K562 (cell line): ENCODE measurements around the gene TM4SF18. TPM values are rescaled to one million over a fixed set of nuclear protein-coding genes. Genes with fewer than 3 reads are reported as not detected.
A peak's percentile ranks its signal among the peaks of the same experiment; 100 is the strongest.

Experiments used
- ATAC-seq: fragments of 200-7000 bp; cut with Tn5 transposase; 3 replicates; pipeline ENCODE4 v1.9.1; 2020; ENCODE audit warnings: moderate library complexity
- BruUV-seq: library from RNA; stranded (reverse); fragments of 400-500 nt; replicated peaks from 2 replicates; lab custom pipeline; 2021; lab: Mats Ljungman, UMichigan
- CTCF ChIA-PET: fragments of 300-600 bp; formaldehyde crosslinking; extraction: SDS; loops from one replicate; lab custom pipeline; 2021; ENCODE audit warnings: low intra/inter-chr PET ratio; lab: Yijun Ruan, JAX
- POLR2A ChIA-PET: fragments of 300-600, 350-650 bp; sonication (Branson Sonifier 250); formaldehyde crosslinking; extraction: SDS; loops from one replicate; lab custom pipeline; 2021; ENCODE audit warnings: antibody characterized with exemption, inconsistent platforms; lab: Yijun Ruan, JAX
- DNase-seq, 4 experiments: peaks; one replicate each; pipeline versions ENCODE4 v3.0.0 to v3.0.0-alpha.2; 2011 to 2018; ENCODE audit warnings: low spot score in 3 of 4, mixed read lengths in 3 of 4; ENCODE audit errors: extremely low read depth in 1 of 4
- FAIRE-seq: peaks from 2 replicates; lab custom pipeline; 2011; peaks lifted over from hg19 to GRCh38; lab: Jason Lieb, UNC
- H2AFZ ChIP-seq: 2 replicates; pipeline ENCODE4 v1.6.0; 2011; ENCODE audit warnings: low read depth, low read length, control low read depth, inconsistent platforms
- H3K27ac ChIP-seq: fragments of 200-600 bp; 3 replicates; pipeline ENCODE4 v1.8.0; 2011; ENCODE audit warnings: low read depth, mild to moderate bottlenecking, control low read depth, inconsistent platforms, low read length, moderate library complexity, mixed read lengths; ENCODE audit errors: extremely low read depth
- H3K27me3 ChIP-seq, 2 experiments: fragments of 300-600 bp in 1 of 2; 2 replicates in 1 of 2; 3 replicates in 1 of 2; pipeline versions ENCODE4 v1.6.0 to v1.8.0; 2011; ENCODE audit warnings: inconsistent platforms in 2 of 2, low read length in 2 of 2, mild to moderate bottlenecking in 1 of 2, mixed read lengths in 1 of 2, moderate library complexity in 1 of 2; ENCODE audit not compliant: control insufficient read depth in 2 of 2, insufficient read depth in 2 of 2
- H3K36me3 ChIP-seq: fragments of 300-600 bp; 3 replicates; pipeline ENCODE4 v1.8.0; 2011; ENCODE audit warnings: mild to moderate bottlenecking, low read length, inconsistent platforms; ENCODE audit not compliant: control insufficient read depth, insufficient read depth
- H3K4me1 ChIP-seq, 2 experiments: fragments of 200-600 bp in 1 of 2; replicated peaks in 1 of 2; 2 replicates in 1 of 2; 3 replicates in 1 of 2; pipeline versions ENCODE4 v1.5.1 to v1.8.0; 2011; ENCODE audit warnings: inconsistent platforms in 2 of 2, low read length in 2 of 2, mild to moderate bottlenecking in 1 of 2, mixed read lengths in 1 of 2, moderate library complexity in 1 of 2; ENCODE audit not compliant: control insufficient read depth in 2 of 2, insufficient read depth in 2 of 2
- H3K4me2 ChIP-seq: 2 replicates; pipeline ENCODE4 v1.6.1; 2011; ENCODE audit warnings: low read length, control low read depth, inconsistent platforms, mixed read lengths; ENCODE audit not compliant: insufficient read depth
- H3K4me3 ChIP-seq: fragments of 200-600 bp; sonication (generic), shearing (Covaris generic); 2 replicates; pipeline ENCODE4 v1.5.1; 2016; ENCODE audit warnings: control low read depth, inconsistent platforms
- H3K79me2 ChIP-seq: fragments of 200-600 bp; 3 replicates; pipeline ENCODE4 v1.8.0; 2011; ENCODE audit warnings: low read length, inconsistent platforms; ENCODE audit not compliant: control insufficient read depth, insufficient read depth
- H3K9ac ChIP-seq, 2 experiments: 2 replicates each; pipeline versions ENCODE4 v1.6.0 to v1.6.1; 2011; ENCODE audit warnings: low read depth in 2 of 2, low read length in 2 of 2, control low read depth in 1 of 2, inconsistent platforms in 1 of 2, mild to moderate bottlenecking in 1 of 2, mixed read lengths in 1 of 2; ENCODE audit not compliant: insufficient read depth in 1 of 2
- H3K9me1 ChIP-seq: one replicate; pipeline ENCODE4 v1.6.0; 2011; ENCODE audit warnings: inconsistent platforms, mild to moderate bottlenecking, low read length, moderate library complexity; ENCODE audit not compliant: control insufficient read depth, insufficient read depth
- H3K9me3 ChIP-seq: replicated peaks from 2 replicates; pipeline ENCODE4 v1.5.1; 2011; ENCODE audit warnings: low read depth, low read length, inconsistent platforms; ENCODE audit not compliant: control insufficient read depth, insufficient read depth
- H4K20me1 ChIP-seq: replicated peaks from 2 replicates; pipeline ENCODE4 v1.6.1; 2011; ENCODE audit warnings: low read length, inconsistent platforms, mixed read lengths; ENCODE audit not compliant: control insufficient read depth, insufficient read depth
- BHLHE40 ChIP-seq: IDR thresholded peaks from 2 replicates; pipeline ENCODE4 v1.6.1; 2011; ENCODE audit warnings: low read length, improper control_type of control experiment
- HES1 ChIP-seq: fragments of 450-650 bp; IDR thresholded peaks from 2 replicates; pipeline ENCODE4 v1.6.1; 2016; ENCODE audit warnings: low read depth, mild to moderate bottlenecking, moderate library complexity
- KAT2B ChIP-seq: IDR thresholded peaks from one replicate; pipeline ENCODE4 v1.6.1; 2012; ENCODE audit warnings: low read depth, mild to moderate bottlenecking, control low read depth, inconsistent platforms, low read length, moderate library complexity
- KLF16 ChIP-seq: IDR thresholded peaks from 2 replicates; pipeline ENCODE4 v1.6.1; 2016; ENCODE audit warnings: antibody characterized with exemption
- OTX1 ChIP-seq: fragments of 450-650 bp; formaldehyde crosslinking; IDR thresholded peaks from 2 replicates; pipeline ENCODE4 v1.4.0; 2022; ENCODE audit warnings: mild to moderate bottlenecking
- PYGO2 ChIP-seq: fragments of 450-650 bp; IDR thresholded peaks from 2 replicates; pipeline ENCODE4 v1.6.1; 2016; ENCODE audit warnings: mild to moderate bottlenecking, missing genetic modification characterization, moderate library complexity, missing compliant biosample characterization
- SREBF1 ChIP-seq: fragments of 150-350 bp; IDR thresholded peaks from 2 replicates; pipeline ENCODE4 v1.6.1; 2014; ENCODE audit warnings: antibody characterized with exemption, low read depth, low read length, borderline replicate concordance
- THAP7 ChIP-seq: fragments of 250-450 bp; sonication (Bioruptor Pico); IDR thresholded peaks from 2 replicates; pipeline ENCODE4 v1.5.0; 2021
- XRCC3 ChIP-seq: fragments of 450-650 bp; IDR thresholded peaks from 2 replicates; pipeline ENCODE4 v1.6.1; 2017; ENCODE audit warnings: mild to moderate bottlenecking, moderate library complexity
- ZMIZ1 ChIP-seq, 2 experiments: fragments of 150-350 bp in 1 of 2; IDR thresholded peaks; 2 replicates each; pipeline ENCODE4 v1.6.1; 2012 to 2016; ENCODE audit warnings: low read depth in 2 of 2, low read length in 2 of 2, mild to moderate bottlenecking in 1 of 2, moderate library complexity in 1 of 2
- ZNF395 ChIP-seq: fragments of 200-800 bp; sonication (Bioruptor generic); IDR thresholded peaks from 2 replicates; pipeline ENCODE4 v1.6.1; 2017; ENCODE audit warnings: missing genetic modification characterization, missing compliant biosample characterization
- ZNF449 ChIP-seq: fragments of 250-450 bp; sonication (Bioruptor Pico); IDR thresholded peaks from 2 replicates; pipeline ENCODE4 v1.8.0; 2022; ENCODE audit warnings: moderate library complexity, mild to moderate bottlenecking, inconsistent platforms
- ZNF696 ChIP-seq: fragments of 250-450 bp; sonication (Bioruptor Pico); conservative IDR thresholded peaks from 2 replicates; pipeline ENCODE4 v1.4.0; 2020; ENCODE audit warnings: mild to moderate bottlenecking, moderate library complexity
- ZNF785 ChIP-seq: fragments of 250-450 bp; sonication (Bioruptor Pico); IDR thresholded peaks from 2 replicates; pipeline ENCODE4 v1.4.0; 2020; ENCODE audit warnings: mild to moderate bottlenecking
- WGBS: fragments of 100-300 bp; shearing (Covaris generic); methylation state at CpG from one replicate; pipeline ENCODE4 v1.1.6; 2016; ENCODE audit warnings: low coverage, mixed read lengths; ENCODE audit not compliant: insufficient coverage; ENCODE audit errors: missing lambda C conversion rate; 5-methylcytosine and 5-hydroxymethylcytosine counted together
- in situ Hi-C: fragments of 300-500 bp; cut with MboI; formaldehyde crosslinking; loops from 4 replicates; pipeline ENCODE4 v1.15.0; 2018; ENCODE audit warnings: inconsistent platforms, mixed read lengths
- intact Hi-C: fragments of 100-400 bp; cut with micrococcal nuclease; formaldehyde crosslinking; loops from 2 replicates; pipeline ENCODE4 v1.14.2; 2022
- polyA plus RNA-seq, 8 experiments: library from polyadenylated mRNA; depleted of rRNA in 4 of 8; stranded (reverse) in 5 of 8; unstranded in 3 of 8; fragments of >200 nt; fragmentation: Nextera tagmentation in 2 of 8; fragmentation: Illumina TruSeq in 1 of 8; extraction: Ambion mirVana in 2 of 8; extraction: Trizol in 1 of 8; gene quantifications; 2 replicates each; pipeline versions ENCODE4 v1.2.1 to v1.2.3, GENCODE V29; 2011 to 2014; ENCODE audit warnings: inconsistent platforms in 1 of 8, missing spikeins in 1 of 8
- total RNA-seq, 7 experiments: library from RNA; depleted of rRNA in 6 of 7; stranded (reverse); fragments of >200 nt in 6 of 7; fragmentation: Illumina TruSeq in 2 of 7; extraction: Trizol in 2 of 7; gene quantifications; 2 replicates each; pipeline versions ENCODE4 v1.2.1 to v1.2.3, GENCODE V29; 2011 to 2021; ENCODE audit warnings: low replicate concordance in 1 of 7

Gene TM4SF18
- total and polyA plus RNA-seq, 9 of the 15 experiments (the other 6 are each of a cell fraction or from before 2014, with no cell fraction given), result not detected

- H3K36me3 ChIP-seq, result no peaks in the 10 kb centered on the region
- H2AFZ ChIP-seq, result no peak overlapping the region
- H3K27me3 ChIP-seq, result peaks cover 0 to 3% of the 10 kb centered on the region in 2 experiments; a peak in 1 of 5 replicates
- CTCF ChIA-PET, result interaction anchor here (0.6 to 1.3 kb wide), 2 partner anchors 10 to 159 kb away, joined by 3 read pairs; no protein-coding TSS in a partner anchor
- intact Hi-C loops, result no loop called here
- no peak overlapping the region for H3K9ac ChIP-seq
- H3K9me3 ChIP-seq, result no peaks in the 10 kb centered on the region
- no peaks in the 10 kb centered on the region for H3K79me2 ChIP-seq
- in situ Hi-C loops, result no loop called here
- 0% methylated on average over 2 of the region's 2 CpGs for WGBS
- no peaks in the 10 kb centered on the region for H3K9me1 ChIP-seq
- DNase-seq (no peak), ATAC-seq (no peak), FAIRE-seq (peak; percentile 19)
- no TSS peak for BruUV-seq
- no peak overlapping the region for H3K27ac ChIP-seq
- no peaks in the 10 kb centered on the region for H4K20me1 ChIP-seq
- H3K4me2 ChIP-seq, result no peak overlapping the region
- H3K4me3 ChIP-seq, result no peak overlapping the region
- POLR2A ChIA-PET, result no interaction called here
- H3K4me1 ChIP-seq, result peaks cover 0 to 3% of the 10 kb centered on the region in 2 experiments; a peak in 2 of 5 replicates
- no peak for TF ChIP-seq PYGO2
- TF ChIP-seq BHLHE40, result no peak
- no peak for TF ChIP-seq ZNF696 (CRISPR knock-in tag)
- no peak for TF ChIP-seq ZMIZ1 (IDR thresholded peaks at IDR 0.05; ENCODE audit: low read depth in 2 of 2, low read length in 2 of 2)
- no peak for TF ChIP-seq HES1
- TF ChIP-seq THAP7 (CRISPR knock-in tag), result no peak
- TF ChIP-seq KAT2B, result no peak
- TF ChIP-seq XRCC3, result no peak
- no peak for TF ChIP-seq ZNF395
- no peak for TF ChIP-seq SREBF1
- no peak for TF ChIP-seq ZNF449 (CRISPR knock-in tag)
- no peak for TF ChIP-seq OTX1 (CRISPR knock-in tag)
- no peak for TF ChIP-seq KLF16
- TF ChIP-seq ZNF785, result no peak
Observed at GRCh38 chr3:149278911-149279310, 54.5 kb downstream of the TM4SF18 start.
